AG10803 (cell line): ENCODE results near the gene SGCD.

ENCODE experiments used
- DNase-seq: peaks from one replicate; pipeline ENCODE4 v3.0.0; 2010; ENCODE audit warnings: low read depth
- H3K4me3 ChIP-seq: 2 replicates; pipeline ENCODE4 v1.5.1; 2011; ENCODE audit warnings: mild to moderate bottlenecking, low read length, control low read depth
- TF ChIP-seq, protein P1 (sequence below): conservative IDR thresholded peaks from 2 replicates; pipeline ENCODE4 v1.5.1; 2011; ENCODE audit warnings: mild to moderate bottlenecking, low read length, control low read depth, inconsistent platforms

Gene SGCD

GRCh38 chr5:156327296-156327695 lies 332 bp downstream of the SGCD start:
- DNase-seq = peak; percentile 42
- TF ChIP-seq, protein P1, sequence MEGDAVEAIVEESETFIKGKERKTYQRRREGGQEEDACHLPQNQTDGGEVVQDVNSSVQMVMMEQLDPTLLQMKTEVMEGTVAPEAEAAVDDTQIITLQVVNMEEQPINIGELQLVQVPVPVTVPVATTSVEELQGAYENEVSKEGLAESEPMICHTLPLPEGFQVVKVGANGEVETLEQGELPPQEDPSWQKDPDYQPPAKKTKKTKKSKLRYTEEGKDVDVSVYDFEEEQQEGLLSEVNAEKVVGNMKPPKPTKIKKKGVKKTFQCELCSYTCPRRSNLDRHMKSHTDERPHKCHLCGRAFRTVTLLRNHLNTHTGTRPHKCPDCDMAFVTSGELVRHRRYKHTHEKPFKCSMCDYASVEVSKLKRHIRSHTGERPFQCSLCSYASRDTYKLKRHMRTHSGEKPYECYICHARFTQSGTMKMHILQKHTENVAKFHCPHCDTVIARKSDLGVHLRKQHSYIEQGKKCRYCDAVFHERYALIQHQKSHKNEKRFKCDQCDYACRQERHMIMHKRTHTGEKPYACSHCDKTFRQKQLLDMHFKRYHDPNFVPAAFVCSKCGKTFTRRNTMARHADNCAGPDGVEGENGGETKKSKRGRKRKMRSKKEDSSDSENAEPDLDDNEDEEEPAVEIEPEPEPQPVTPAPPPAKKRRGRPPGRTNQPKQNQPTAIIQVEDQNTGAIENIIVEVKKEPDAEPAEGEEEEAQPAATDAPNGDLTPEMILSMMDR = no peak
- peak overlapping the region; percentile 79 for H3K4me3 ChIP-seq

DNA sequence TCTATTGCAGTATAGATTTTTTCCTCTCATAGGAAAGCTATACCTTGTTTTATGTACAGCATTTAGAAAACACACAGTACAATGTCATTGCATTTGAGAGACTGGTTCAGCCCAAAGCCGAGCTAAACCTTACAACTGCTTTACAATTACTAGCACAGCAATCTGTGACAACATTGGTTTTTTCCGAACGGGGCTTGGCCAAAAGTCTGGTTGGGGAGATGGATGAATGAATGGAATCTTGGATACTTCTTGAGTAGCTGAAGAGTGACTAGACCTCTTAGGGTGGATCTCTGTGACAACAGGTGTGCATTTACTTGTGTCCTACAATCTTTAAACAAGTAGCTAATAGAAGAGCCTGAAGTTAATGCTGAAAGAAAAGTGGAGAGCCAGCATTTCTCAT lies 1.2 kb downstream of the SGCD start:
- TF ChIP-seq, protein P1 = no peak
- DNase-seq = peak; percentile 33
- peak overlapping the region; percentile 79 for H3K4me3 ChIP-seq

DNA sequence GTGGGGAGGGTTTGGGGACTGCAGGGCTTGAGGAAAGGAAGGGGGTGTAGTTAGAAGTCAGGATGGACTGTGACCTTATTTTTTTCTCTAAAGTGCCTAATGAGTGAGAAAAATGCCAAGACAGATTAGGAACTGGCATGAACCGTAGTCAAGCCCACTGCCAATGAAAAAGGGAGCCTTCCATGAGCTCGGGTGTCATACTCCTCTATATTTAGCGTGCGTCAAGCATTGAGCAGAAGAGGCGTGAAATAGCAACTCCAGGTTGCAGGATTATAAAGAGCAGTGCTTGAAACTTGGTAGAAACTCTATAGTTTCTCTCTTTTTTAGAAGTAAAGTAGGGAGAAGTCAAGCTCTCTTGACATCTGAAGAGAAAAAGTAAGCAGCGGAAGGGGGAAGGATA lies 1.8 kb downstream of the SGCD start:
- peak overlapping the region; percentile 79 for H3K4me3 ChIP-seq
- DNase-seq = no peak
- TF ChIP-seq, protein P1 = no peak

- TF ChIP-seq, protein P1 = no peak
- H3K4me3 ChIP-seq = peak overlapping the region; percentile 79
- peak; percentile 70 for DNase-seq
Observed at GRCh38 chr5:156329171-156329611, 2.2 kb downstream of the SGCD start.

GRCh38 chr5:156330141-156330870 lies 3.3 kb downstream of the SGCD start:
- H3K4me3 ChIP-seq = no peak overlapping the region
- peak; percentile 62 for DNase-seq
- TF ChIP-seq, protein P1 = no peak

DNA sequence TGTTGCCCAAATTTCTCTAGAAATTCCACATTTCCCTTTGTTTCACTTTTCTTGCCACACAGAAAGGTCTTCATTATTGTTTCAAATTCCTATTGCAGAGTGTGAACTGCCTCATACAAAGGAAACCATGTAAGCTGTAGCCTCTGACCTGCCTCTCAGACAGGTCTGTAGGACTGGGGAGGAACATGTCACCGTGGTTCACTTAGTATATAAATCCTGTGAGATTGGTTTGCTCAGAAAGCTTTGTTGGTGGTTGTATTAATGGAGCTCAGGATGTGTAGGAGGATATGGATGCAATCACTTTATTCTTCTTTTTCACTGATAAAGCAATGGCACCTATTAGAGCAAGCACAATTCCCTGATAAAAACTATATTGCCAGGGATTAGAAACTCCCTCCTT lies 4.2 kb downstream of the SGCD start:
- DNase-seq = no peak
- TF ChIP-seq, protein P1 = no peak
- H3K4me3 ChIP-seq = no peak overlapping the region

DNA sequence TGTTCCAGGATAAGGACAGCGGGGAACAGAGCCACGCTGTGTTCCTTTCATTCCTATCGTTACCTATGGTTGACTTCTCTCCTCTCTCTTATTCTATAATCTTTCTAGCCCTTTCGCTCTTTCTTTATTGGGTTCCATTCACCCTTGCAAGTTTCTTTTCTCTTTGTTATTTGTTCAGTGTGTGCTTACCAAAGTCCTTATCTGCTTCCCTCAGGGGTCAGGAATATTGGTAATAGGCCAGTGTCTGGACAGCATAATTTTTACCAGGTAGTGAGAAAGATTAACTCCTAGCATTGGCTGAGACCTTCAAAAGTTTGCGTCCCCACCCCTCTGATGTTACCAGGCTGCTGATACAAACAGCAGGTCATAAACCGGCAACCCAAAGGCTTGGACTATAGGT lies 4.9 kb downstream of the SGCD start:
- TF ChIP-seq, protein P1 = no peak
- no peak for DNase-seq
- no peak overlapping the region for H3K4me3 ChIP-seq
